Fibroblast of pulmonary artery (primary cell): Measurements from ENCODE around the gene ARHGEF33.

Experiments
- DNase-seq: peaks from one replicate; pipeline ENCODE4 v3.0.0-alpha.2; 2010; ENCODE audit warnings: low read depth
- H3K4me3 ChIP-seq: replicated peaks from 2 replicates; pipeline ENCODE4 v1.5.1; 2011; ENCODE audit warnings: low read depth, mild to moderate bottlenecking, control low read depth, low read length, moderate library complexity
- CTCF ChIP-seq: IDR thresholded peaks from 2 replicates; pipeline ENCODE4 v1.5.1; 2011; ENCODE audit warnings: mild to moderate bottlenecking, control low read depth, low read length, inconsistent platforms; ENCODE audit errors: missing control alignments

The ARHGEF33 gene

GRCh38 chr2:38978908-38979307 is 89.2 kb downstream of the ARHGEF33 start:
- no peak for TF ChIP-seq CTCF
- DNase-seq = no peak

GRCh38 chr2:38981003-38981669 is 91.5 kb downstream of the ARHGEF33 start:
- no peak for DNase-seq
- no peak overlapping the region for H3K4me3 ChIP-seq
- no peak for TF ChIP-seq CTCF

More at GRCh38 chr2:38978908-38979307, 89.2 kb downstream of the ARHGEF33 start:
- H3K4me3 ChIP-seq = no peak overlapping the region

GRCh38 chr2:38981670-38982357 is 92.1 kb downstream of the ARHGEF33 start:
- no peak for DNase-seq
- no peak for TF ChIP-seq CTCF
- no peak overlapping the region for H3K4me3 ChIP-seq

- DNase-seq = no peak
- H3K4me3 ChIP-seq = no peak overlapping the region
- TF ChIP-seq CTCF = no peak
Observed at GRCh38 chr2:38982498-38982897, 92.8 kb downstream of the ARHGEF33 start.

- H3K4me3 ChIP-seq = no peak overlapping the region
- no peak for DNase-seq
- no peak for TF ChIP-seq CTCF
Observed at GRCh38 chr2:38988716-38989115, 99.0 kb downstream of the ARHGEF33 start.

- no peak for DNase-seq
- H3K4me3 ChIP-seq = no peak overlapping the region
- TF ChIP-seq CTCF = no peak
Observed at GRCh38 chr2:38991899-38992298, 102.2 kb downstream of the ARHGEF33 start.
